ENCODE measurements around the gene AP2A1. TPM values are rescaled to one million over a fixed set of nuclear protein-coding genes. Genes with fewer than 3 reads are reported as not detected.

The AP2A1 gene
- total RNA-seq (2014; rRNA removed; shearing (Covaris generic)): 58.6 and 69.9 TPM in 2 replicates

GRCh38 chr19:49766930-49767299 lies at the start of gene AP2A1:
Gene AP2A1 (plus strand): TSS chr19:49767001. CDS start chr19:49767134, 133 bp downstream.

GRCh38 chr19:49763230-49763629 lies 3.6 kb upstream of the AP2A1 start, which contains the start of gene TSKS:
Gene TSKS (minus strand): TSS chr19:49763306. CDS start chr19:49763247, 59 bp downstream.

GRCh38 chr19:49812997-49813861 lies 46.4 kb downstream of the AP2A1 start, which contains the start of gene FUZ:
Gene FUZ (minus strand): TSS chr19:49813292. CDS start chr19:49813106, 186 bp downstream.

DNA sequence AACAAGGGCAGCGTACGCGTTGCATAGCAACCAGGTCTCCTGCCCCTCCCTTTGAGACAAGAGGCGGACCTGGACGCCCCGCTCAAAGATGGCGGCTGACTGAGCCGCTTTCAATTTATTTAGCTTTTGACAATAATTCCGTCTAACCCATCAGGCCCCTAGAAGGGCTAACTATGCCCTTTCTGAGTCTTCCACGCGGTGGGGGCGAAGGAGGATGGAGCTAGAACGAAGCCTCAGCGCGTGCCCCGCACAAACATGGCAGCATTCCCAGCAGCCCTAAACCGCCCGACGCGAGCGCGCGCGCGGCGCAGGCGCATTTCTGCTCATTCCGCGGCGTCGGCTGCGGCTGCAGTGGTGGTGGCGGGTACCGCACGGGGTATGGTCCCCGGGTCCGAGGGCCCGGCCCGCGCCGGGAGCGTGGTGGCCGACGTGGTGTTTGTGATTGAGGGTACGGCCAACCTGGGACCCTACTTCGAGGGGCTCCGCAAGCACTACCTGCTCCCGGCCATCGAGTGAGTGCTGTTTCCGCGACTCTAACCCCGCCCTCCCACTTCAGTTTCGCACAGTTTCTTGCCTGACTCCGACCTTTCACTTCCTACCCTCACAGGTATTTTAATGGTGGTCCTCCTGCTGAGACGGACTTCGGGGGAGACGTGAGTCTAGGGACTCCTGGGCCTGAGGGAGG lies 51.3 kb downstream of the AP2A1 start, which contains the start of gene MED25:
Gene MED25 (plus strand): TSS at position 326 of the 685 bp plus-strand sequence. CDS start 53 bp downstream, at position 379.

DNA sequence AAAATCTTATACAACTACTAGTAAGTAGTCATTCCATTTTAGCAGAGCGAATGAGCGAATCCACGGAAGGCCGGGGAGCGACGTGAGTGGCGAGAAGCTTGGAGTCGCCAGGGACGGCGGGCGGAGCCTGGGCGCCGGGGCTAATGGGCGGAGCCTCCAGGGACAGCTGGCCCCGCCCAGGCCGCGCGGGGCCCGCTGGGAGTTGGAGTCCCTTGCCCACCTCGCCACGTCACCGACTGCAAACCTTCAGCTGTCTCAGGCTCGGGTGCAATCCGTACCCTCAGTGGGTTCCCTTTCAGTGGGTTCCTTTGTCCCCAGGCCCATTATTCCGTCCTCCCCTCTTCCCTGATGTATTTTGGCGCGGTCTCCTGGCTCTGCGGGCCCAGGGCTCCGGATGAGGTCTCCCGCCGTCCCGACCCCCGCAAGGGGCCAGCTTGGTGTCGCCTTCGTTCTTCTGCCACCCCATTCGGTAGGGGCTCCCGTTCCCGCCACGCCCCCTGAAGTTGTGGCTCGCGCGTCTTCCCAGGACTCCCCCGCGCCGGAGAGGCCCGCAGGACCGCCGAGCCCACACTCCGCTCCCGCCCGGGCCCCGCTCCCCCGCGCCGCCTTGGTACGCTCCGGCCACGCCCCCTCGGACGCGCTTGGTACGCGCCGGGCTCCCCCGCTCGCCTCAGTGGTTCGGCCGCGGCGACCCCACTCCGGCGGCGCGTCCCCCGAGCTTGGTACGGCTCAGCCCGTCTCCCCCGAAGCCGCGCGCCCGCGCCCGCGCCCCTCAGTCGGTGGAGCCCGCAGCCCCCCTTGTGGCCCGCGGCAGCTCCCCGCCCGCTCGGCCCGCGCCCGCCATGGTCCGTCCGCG lies 83.9 kb downstream of the AP2A1 start, which contains the start of gene PTOV1:
Gene PTOV1 (plus strand): TSS at position 673 of the 856 bp plus-strand sequence.

Small RNA genes lying within 50 kb of the gene (small RNA-seq; reads per million reads assigned to genes)
- gene MIR4749 (not detected), gene MIR6799 (not detected), gene RNU6-841P (not detected)

Other genes with a start within 250 kb of the AP2A1 start
- gene RCN3, start 239.0 kb upstream of the AP2A1 start, total RNA-seq (2014; rRNA removed; shearing (Covaris generic)): 12.7 and 14.9 TPM in 2 replicates
- 123 and 143 TPM in 2 replicates for gene NOSIP, start 186.4 kb upstream of the AP2A1 start, total RNA-seq (2014; rRNA removed; shearing (Covaris generic))
- 0.74 and 2.8 TPM in 2 replicates for gene PRRG2, start 185.7 kb upstream of the AP2A1 start, total RNA-seq (2014; rRNA removed; shearing (Covaris generic))
- gene PRR12, start 175.8 kb upstream of the AP2A1 start, total RNA-seq (2014; rRNA removed; shearing (Covaris generic)): 7.6 and 10.9 TPM in 2 replicates
- 21.2 and 28.6 TPM in 2 replicates for gene RRAS, start 126.9 kb upstream of the AP2A1 start, total RNA-seq (2014; rRNA removed; shearing (Covaris generic))
- 26.2 and 30.6 TPM in 2 replicates for gene SCAF1, start 124.8 kb upstream of the AP2A1 start, total RNA-seq (2014; rRNA removed; shearing (Covaris generic))
- gene IRF3, start 101.1 kb upstream of the AP2A1 start, total RNA-seq (2014; rRNA removed; shearing (Covaris generic)): 125 and 130 TPM in 2 replicates
- 19.4 and 31.5 TPM in 2 replicates for gene BCL2L12, start 101.1 kb upstream of the AP2A1 start, total RNA-seq (2014; rRNA removed; shearing (Covaris generic))
- 414 and 437 TPM in 2 replicates for gene PRMT1, start 89.7 kb upstream of the AP2A1 start, total RNA-seq (2014; rRNA removed; shearing (Covaris generic))
- 10.4 and 11.6 TPM in 2 replicates for gene ADM5, start 77.4 kb upstream of the AP2A1 start, total RNA-seq (2014; rRNA removed; shearing (Covaris generic))
- 3.8 and 9.1 TPM in 2 replicates for gene CPT1C, start 75.9 kb upstream of the AP2A1 start, total RNA-seq (2014; rRNA removed; shearing (Covaris generic))
- gene TSKS, start 3.7 kb upstream of the AP2A1 start, total RNA-seq (2014; rRNA removed; shearing (Covaris generic)): not detected in 2 replicates
- gene FUZ, start 46.3 kb downstream of the AP2A1 start, total RNA-seq (2014; rRNA removed; shearing (Covaris generic)): 96.3 and 103 TPM in 2 replicates
- gene MED25, start 51.3 kb downstream of the AP2A1 start, total RNA-seq (2014; rRNA removed; shearing (Covaris generic)): 24.0 and 24.3 TPM in 2 replicates
- gene PTOV1, start 84.2 kb downstream of the AP2A1 start, total RNA-seq (2014; rRNA removed; shearing (Covaris generic)): 64.6 and 69.0 TPM in 2 replicates
- gene PNKP, start 100.6 kb downstream of the AP2A1 start, total RNA-seq (2014; rRNA removed; shearing (Covaris generic)): 110 and 116 TPM in 2 replicates
- 29.5 and 35.5 TPM in 2 replicates for gene AKT1S1, start 110.4 kb downstream of the AP2A1 start, total RNA-seq (2014; rRNA removed; shearing (Covaris generic))
- gene TBC1D17, start 110.7 kb downstream of the AP2A1 start, total RNA-seq (2014; rRNA removed; shearing (Covaris generic)): 6.7 and 7.5 TPM in 2 replicates
- gene IL4I1, start 129.9 kb downstream of the AP2A1 start, total RNA-seq (2014; rRNA removed; shearing (Covaris generic)): 0.19 TPM in 1 of 2 replicates, not detected in the other
- gene ATF5, start 162.2 kb downstream of the AP2A1 start, total RNA-seq (2014; rRNA removed; shearing (Covaris generic)): 18.3 and 19.9 TPM in 2 replicates
- 53.5 and 57.3 TPM in 2 replicates for gene NUP62, start 162.5 kb downstream of the AP2A1 start, total RNA-seq (2014; rRNA removed; shearing (Covaris generic))
- gene SIGLEC11, start 194.2 kb downstream of the AP2A1 start, total RNA-seq (2014; rRNA removed; shearing (Covaris generic)): not detected in 2 replicates

All from A375 (cell line).